AG10803 (cell line): ENCODE results near the gene ME3.

Experiments used
- DNase-seq: peaks from one replicate; pipeline ENCODE4 v3.0.0; 2010; ENCODE audit warnings: low read depth
- H3K4me3 ChIP-seq: 2 replicates; pipeline ENCODE4 v1.5.1; 2011; ENCODE audit warnings: mild to moderate bottlenecking, low read length, control low read depth
- TF ChIP-seq, protein P1 (sequence below): conservative IDR thresholded peaks from 2 replicates; pipeline ENCODE4 v1.5.1; 2011; ENCODE audit warnings: mild to moderate bottlenecking, low read length, control low read depth, inconsistent platforms

ME3 gene

GRCh38 chr11:86673872-86674750 is 1.7 kb upstream of the ME3 start:
- no peak overlapping the region for H3K4me3 ChIP-seq
- no peak for DNase-seq
- TF ChIP-seq, protein P1, sequence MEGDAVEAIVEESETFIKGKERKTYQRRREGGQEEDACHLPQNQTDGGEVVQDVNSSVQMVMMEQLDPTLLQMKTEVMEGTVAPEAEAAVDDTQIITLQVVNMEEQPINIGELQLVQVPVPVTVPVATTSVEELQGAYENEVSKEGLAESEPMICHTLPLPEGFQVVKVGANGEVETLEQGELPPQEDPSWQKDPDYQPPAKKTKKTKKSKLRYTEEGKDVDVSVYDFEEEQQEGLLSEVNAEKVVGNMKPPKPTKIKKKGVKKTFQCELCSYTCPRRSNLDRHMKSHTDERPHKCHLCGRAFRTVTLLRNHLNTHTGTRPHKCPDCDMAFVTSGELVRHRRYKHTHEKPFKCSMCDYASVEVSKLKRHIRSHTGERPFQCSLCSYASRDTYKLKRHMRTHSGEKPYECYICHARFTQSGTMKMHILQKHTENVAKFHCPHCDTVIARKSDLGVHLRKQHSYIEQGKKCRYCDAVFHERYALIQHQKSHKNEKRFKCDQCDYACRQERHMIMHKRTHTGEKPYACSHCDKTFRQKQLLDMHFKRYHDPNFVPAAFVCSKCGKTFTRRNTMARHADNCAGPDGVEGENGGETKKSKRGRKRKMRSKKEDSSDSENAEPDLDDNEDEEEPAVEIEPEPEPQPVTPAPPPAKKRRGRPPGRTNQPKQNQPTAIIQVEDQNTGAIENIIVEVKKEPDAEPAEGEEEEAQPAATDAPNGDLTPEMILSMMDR: no peak

DNA sequence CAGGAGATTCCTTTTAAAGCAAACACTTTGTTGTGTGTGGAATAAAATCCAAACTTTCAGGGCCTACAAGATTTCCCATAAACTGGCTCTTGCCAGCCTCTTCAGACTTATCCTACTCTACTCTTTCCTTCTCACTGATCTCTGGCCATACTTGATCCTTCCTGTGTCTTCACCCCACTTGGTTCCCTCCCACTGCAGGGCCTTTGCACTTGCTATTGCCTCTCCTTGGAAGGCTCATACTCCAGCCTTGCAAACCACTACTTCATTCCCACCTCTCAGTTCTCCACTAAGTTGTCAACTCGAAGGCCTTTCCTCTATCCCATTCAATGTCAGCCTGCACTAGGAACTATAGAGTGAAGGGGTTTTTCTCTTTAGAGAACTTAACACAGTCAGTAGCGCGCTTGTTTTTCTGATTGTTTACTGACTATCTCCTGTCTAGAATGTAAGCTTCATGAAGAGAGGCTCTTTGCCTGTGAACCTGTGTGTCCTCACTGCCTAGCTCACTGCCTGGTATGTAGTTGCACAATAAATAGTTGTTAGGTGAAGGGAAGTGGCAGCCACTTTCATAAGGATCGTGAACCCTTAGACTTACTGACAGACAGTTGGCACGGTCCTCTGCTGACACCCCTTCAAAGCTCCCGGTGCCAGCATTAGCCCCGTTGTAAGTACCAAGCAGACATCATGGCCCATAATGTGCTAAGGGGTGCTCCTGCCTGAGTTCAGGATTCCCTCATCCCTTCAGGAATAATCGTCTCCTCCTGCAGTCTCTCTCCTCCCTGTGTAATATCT is 833 bp upstream of the ME3 start:
- H3K4me3 ChIP-seq: no peak overlapping the region
- no peak for DNase-seq
- TF ChIP-seq, protein P1: no peak

DNA sequence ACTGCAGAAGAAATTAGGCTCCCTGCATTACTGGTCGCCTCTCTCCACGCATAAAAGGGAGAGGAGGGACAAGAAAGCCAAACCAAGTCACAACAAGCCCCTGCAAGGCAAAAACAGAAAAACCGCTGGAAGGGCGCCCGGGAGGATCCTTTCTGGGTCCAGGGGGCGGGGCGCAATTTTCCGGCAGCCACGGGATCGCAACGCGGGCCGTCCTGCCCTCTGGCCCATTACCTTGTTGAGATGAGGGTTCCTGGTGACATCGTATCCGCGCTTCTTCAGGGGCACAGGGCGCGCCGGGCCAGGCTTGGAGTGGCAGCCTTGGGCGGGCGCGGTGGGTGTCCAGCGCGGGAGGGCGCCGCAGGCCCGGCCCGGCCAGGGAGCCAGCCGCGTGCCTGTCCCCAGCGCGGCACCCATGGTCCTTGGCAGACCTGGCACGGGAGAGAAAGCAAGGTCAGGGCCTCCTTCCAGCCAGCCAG is 847 bp downstream of the ME3 start:
- no peak for DNase-seq

DNA sequence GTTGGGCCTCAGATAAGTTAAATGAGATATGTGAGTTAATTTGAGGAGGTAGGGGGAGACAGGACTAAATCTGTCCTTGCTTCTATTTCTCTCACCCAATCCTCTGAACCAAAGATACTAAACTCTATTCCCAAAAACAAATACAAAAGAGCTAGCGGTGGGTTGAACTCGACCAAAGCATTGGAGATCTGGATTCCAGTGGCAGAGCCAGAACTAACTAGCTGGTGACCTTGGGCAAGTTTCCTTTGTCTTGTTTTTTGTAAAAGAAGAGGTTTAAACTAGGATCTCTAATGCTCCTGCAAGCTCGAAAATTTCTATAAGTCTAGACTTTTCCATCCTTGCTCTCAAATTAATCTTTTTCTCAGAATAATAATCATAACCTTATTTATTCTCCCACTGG is 1.5 kb downstream of the ME3 start:
- TF ChIP-seq, protein P1: no peak

More for the DNA sequence above, 847 bp downstream of the ME3 start:
- TF ChIP-seq, protein P1: no peak
- H3K4me3 ChIP-seq: peak overlapping the region; percentile 75

DNA sequence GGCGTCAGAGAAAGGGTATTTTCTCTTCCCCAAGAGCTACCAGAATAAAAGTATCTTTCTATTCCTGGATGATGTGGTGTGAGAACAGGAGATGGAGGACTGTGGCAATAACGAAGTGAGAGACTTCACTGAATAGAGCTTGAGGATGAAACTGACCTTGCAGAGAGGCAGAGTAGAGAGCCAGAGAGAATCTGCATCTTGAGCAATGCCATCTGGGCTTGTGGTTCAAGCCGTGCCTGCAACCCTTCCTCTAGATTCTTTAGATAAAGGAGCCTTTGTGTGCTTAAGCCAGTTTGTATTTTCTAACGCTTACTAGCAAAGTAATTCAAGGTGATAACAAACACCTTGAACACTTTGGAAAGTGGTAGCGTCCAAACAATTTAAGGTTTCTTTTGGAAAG is 2.2 kb downstream of the ME3 start:
- H3K4me3 ChIP-seq: no peak overlapping the region
- TF ChIP-seq, protein P1: no peak
- peak; percentile 66 for DNase-seq

More for the DNA sequence above, 1.5 kb downstream of the ME3 start:
- H3K4me3 ChIP-seq: no peak overlapping the region
- DNase-seq: no peak

DNA sequence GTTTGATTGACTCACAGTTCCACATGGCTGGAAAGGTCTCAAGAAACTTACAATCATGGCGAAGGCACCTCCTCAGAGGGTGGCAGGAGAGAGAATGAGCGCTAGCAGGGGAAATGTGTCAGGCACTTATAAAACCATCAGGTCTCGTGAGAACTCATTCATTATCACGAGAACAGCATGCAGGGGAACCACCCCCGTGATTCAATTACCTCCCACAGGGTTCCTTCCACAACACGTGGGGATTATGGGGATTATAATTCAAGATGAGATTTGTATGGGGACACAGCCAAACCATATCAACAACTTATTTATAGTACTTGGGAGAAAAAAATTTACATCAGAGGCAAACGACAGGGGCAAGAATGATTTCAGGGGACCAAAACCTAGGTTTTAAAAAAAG is 3.0 kb downstream of the ME3 start:
- no peak for DNase-seq
- no peak overlapping the region for H3K4me3 ChIP-seq
- TF ChIP-seq, protein P1: no peak
